H9 (cell line): ENCODE measurements around the gene GIT2. TPM values are rescaled to one million over a fixed set of nuclear protein-coding genes. Genes with fewer than 3 reads are reported as not detected.
A peak's percentile ranks its signal among the peaks of the same experiment; 100 is the strongest.

ENCODE experiments used
- DNase-seq: peaks from one replicate; pipeline ENCODE4 v3.0.0-alpha.2; 2017
- H2AFZ ChIP-seq: one replicate; pipeline ENCODE4 v1.6.1; 2013; ENCODE audit warnings: mild to moderate bottlenecking, low read length, control low read depth, moderate library complexity
- H2AK5ac ChIP-seq: 2 replicates; pipeline ENCODE4 v1.6.1; 2013; ENCODE audit warnings: low read length, control low read depth, mixed read lengths; ENCODE audit not compliant: insufficient read length
- H2BK120ac ChIP-seq: one replicate; pipeline ENCODE4 v1.6.1; 2013; ENCODE audit warnings: low read depth, mild to moderate bottlenecking, low read length, control low read depth, inconsistent platforms; ENCODE audit not compliant: poor library complexity, severe bottlenecking
- H2BK12ac ChIP-seq: 2 replicates; pipeline ENCODE4 v1.6.1; 2013; ENCODE audit warnings: low read length, control low read depth, mixed read lengths, low read depth; ENCODE audit not compliant: insufficient read length
- H2BK15ac ChIP-seq: 2 replicates; pipeline ENCODE4 v1.6.1; 2013; ENCODE audit warnings: low read depth, low read length, control low read depth
- H2BK20ac ChIP-seq: one replicate; pipeline ENCODE4 v1.6.1; 2013; ENCODE audit warnings: low read depth, mild to moderate bottlenecking, low read length, control low read depth, inconsistent platforms; ENCODE audit not compliant: poor library complexity, severe bottlenecking
- H2BK5ac ChIP-seq: 2 replicates; pipeline ENCODE4 v1.6.1; 2013; ENCODE audit warnings: low read length, control low read depth, mixed read lengths; ENCODE audit not compliant: insufficient read length
- H3K14ac ChIP-seq: 2 replicates; pipeline ENCODE4 v1.6.1; 2013; ENCODE audit warnings: low read length, control low read depth; ENCODE audit not compliant: insufficient read depth
- H3K18ac ChIP-seq: 2 replicates; pipeline ENCODE4 v1.6.1; 2013; ENCODE audit warnings: low read depth, mild to moderate bottlenecking, mixed read lengths, low read length, control low read depth; ENCODE audit not compliant: insufficient read length
- H3K23ac ChIP-seq: 2 replicates; pipeline ENCODE4 v1.6.1; 2013; ENCODE audit warnings: low read length, control low read depth, mixed read lengths, low read depth; ENCODE audit not compliant: insufficient read length
- H3K23me2 ChIP-seq: 2 replicates; pipeline ENCODE4 v1.6.1; 2013; ENCODE audit warnings: low read depth, mild to moderate bottlenecking, mixed read lengths, low read length, control low read depth; ENCODE audit not compliant: insufficient read length, poor library complexity, severe bottlenecking
- H3K27ac ChIP-seq: 2 replicates; pipeline ENCODE4 v1.5.1; 2013; ENCODE audit warnings: low read length, control low read depth, mixed read lengths, low read depth; ENCODE audit not compliant: insufficient read length
- H3K27me3 ChIP-seq: 2 replicates; pipeline ENCODE4 v1.6.1; 2013; ENCODE audit warnings: low read length, control low read depth, inconsistent platforms; ENCODE audit not compliant: insufficient read depth
- H3K4ac ChIP-seq: 2 replicates; pipeline ENCODE4 v1.6.1; 2013; ENCODE audit warnings: low read depth, mild to moderate bottlenecking, control low read depth, inconsistent platforms, low read length, moderate library complexity
- H3K4me1 ChIP-seq: 2 replicates; pipeline ENCODE4 v1.6.1; 2013; ENCODE audit warnings: low read length, control low read depth, inconsistent platforms; ENCODE audit not compliant: insufficient read depth
- H3K4me2 ChIP-seq: 2 replicates; pipeline ENCODE4 v1.6.1; 2013; ENCODE audit warnings: low read length, control low read depth, mixed read lengths; ENCODE audit not compliant: insufficient read length, insufficient read depth
- H3K56ac ChIP-seq: 2 replicates; pipeline ENCODE4 v1.6.1; 2013; ENCODE audit warnings: low read depth, mild to moderate bottlenecking, mixed read lengths, low read length, control low read depth; ENCODE audit not compliant: insufficient read length
- H3K79me1 ChIP-seq: 2 replicates; pipeline ENCODE4 v1.6.1; 2013; ENCODE audit warnings: low read depth, mild to moderate bottlenecking, moderate library complexity, low read length, control low read depth, inconsistent platforms; ENCODE audit not compliant: insufficient read depth, poor library complexity, severe bottlenecking
- H3K79me2 ChIP-seq: 2 replicates; pipeline ENCODE4 v1.6.1; 2013; ENCODE audit warnings: low read length, control low read depth, inconsistent platforms; ENCODE audit not compliant: insufficient read depth
- H3K9ac ChIP-seq: 2 replicates; pipeline ENCODE4 v1.6.1; 2013; ENCODE audit warnings: low read length, control low read depth, mixed read lengths; ENCODE audit not compliant: insufficient read length; ENCODE audit errors: extremely low read depth
- H3K9me3 ChIP-seq: one replicate; pipeline ENCODE4 v1.6.1; 2013; ENCODE audit warnings: low read depth, low read length, inconsistent platforms; ENCODE audit not compliant: control insufficient read depth
- H3T11ph ChIP-seq: one replicate; pipeline ENCODE4 v1.6.1; 2013; ENCODE audit warnings: mild to moderate bottlenecking, low read length, control low read depth, inconsistent platforms
- H4K20me1 ChIP-seq: one replicate; pipeline ENCODE4 v1.6.1; 2013; ENCODE audit not compliant: control insufficient read depth, insufficient read length, insufficient read depth
- H4K5ac ChIP-seq: 2 replicates; pipeline ENCODE4 v1.6.1; 2013; ENCODE audit warnings: low read depth, mild to moderate bottlenecking, mixed read lengths, low read length, control low read depth; ENCODE audit not compliant: insufficient read length
- H4K8ac ChIP-seq: replicated peaks from 2 replicates; pipeline ENCODE4 v1.6.1; 2013; ENCODE audit warnings: low read length, control low read depth, mixed read lengths, low read depth; ENCODE audit not compliant: insufficient read length
- H4K91ac ChIP-seq: 2 replicates; pipeline ENCODE4 v1.6.1; 2013; ENCODE audit warnings: low read depth, mild to moderate bottlenecking, moderate library complexity, mixed read lengths, low read length, control low read depth; ENCODE audit not compliant: insufficient read length
- H3K27ac Mint-ChIP-seq, 3 experiments: 2 replicates in 2 of 3; 3 replicates in 1 of 3; pipeline ENCODE4 v1.8.0; 2020 to 2021; ENCODE audit warnings: mixed read lengths in 3 of 3, mild to moderate bottlenecking in 1 of 3, moderate library complexity in 1 of 3
- H3K27me3 Mint-ChIP-seq: 2 replicates; pipeline ENCODE4 v1.8.0; 2021; ENCODE audit warnings: low read depth, mild to moderate bottlenecking, moderate library complexity, mixed read lengths
- H3K36me3 Mint-ChIP-seq, 3 experiments: 2 replicates in 2 of 3; 3 replicates in 1 of 3; pipeline ENCODE4 v1.8.0; 2020 to 2021; ENCODE audit warnings: low read depth in 3 of 3, mixed read lengths in 3 of 3; ENCODE audit not compliant: insufficient read depth in 1 of 3
- H3K4me1 Mint-ChIP-seq, 2 experiments: 2 replicates each; pipeline ENCODE4 v1.8.0; 2020; ENCODE audit warnings: mixed read lengths in 2 of 2
- H3K4me3 Mint-ChIP-seq, 2 experiments: 2 replicates in 1 of 2; 3 replicates in 1 of 2; pipeline ENCODE4 v1.8.0; 2020 to 2021; ENCODE audit warnings: mild to moderate bottlenecking in 2 of 2, mixed read lengths in 2 of 2, moderate library complexity in 1 of 2
- H3K9me3 Mint-ChIP-seq, 2 experiments: 2 replicates in 1 of 2; 3 replicates in 1 of 2; pipeline ENCODE4 v1.8.0; 2020; ENCODE audit warnings: mild to moderate bottlenecking in 2 of 2, mixed read lengths in 2 of 2, moderate library complexity in 1 of 2
- WGBS: extraction: QIAGEN DNeasy Blood & Tissue Kit; methylation state at CpG from one replicate; pipeline ENCODE4 v1.1.7; 2013; ENCODE audit warnings: missing lambda C conversion rate, low lambda C conversion rate, mixed read lengths; ENCODE audit not compliant: insufficient read length; ENCODE audit errors: extremely low coverage; 5-methylcytosine and 5-hydroxymethylcytosine counted together
- total RNA-seq: library from RNA; stranded (reverse); gene quantifications from 2 replicates; pipeline ENCODE4 v1.2.1, GENCODE V29; 2021
- TF ChIP-seq, protein P1 (sequence below): fragments of 200-600 bp; sonication (generic); conservative IDR thresholded peaks from 3 replicates; pipeline ENCODE4 v1.8.0; 2021; ENCODE audit warnings: antibody characterized with exemption, mild to moderate bottlenecking

GIT2 gene
- total RNA-seq, 1 experiment from 2014 or later = 27.0 TPM

DNA sequence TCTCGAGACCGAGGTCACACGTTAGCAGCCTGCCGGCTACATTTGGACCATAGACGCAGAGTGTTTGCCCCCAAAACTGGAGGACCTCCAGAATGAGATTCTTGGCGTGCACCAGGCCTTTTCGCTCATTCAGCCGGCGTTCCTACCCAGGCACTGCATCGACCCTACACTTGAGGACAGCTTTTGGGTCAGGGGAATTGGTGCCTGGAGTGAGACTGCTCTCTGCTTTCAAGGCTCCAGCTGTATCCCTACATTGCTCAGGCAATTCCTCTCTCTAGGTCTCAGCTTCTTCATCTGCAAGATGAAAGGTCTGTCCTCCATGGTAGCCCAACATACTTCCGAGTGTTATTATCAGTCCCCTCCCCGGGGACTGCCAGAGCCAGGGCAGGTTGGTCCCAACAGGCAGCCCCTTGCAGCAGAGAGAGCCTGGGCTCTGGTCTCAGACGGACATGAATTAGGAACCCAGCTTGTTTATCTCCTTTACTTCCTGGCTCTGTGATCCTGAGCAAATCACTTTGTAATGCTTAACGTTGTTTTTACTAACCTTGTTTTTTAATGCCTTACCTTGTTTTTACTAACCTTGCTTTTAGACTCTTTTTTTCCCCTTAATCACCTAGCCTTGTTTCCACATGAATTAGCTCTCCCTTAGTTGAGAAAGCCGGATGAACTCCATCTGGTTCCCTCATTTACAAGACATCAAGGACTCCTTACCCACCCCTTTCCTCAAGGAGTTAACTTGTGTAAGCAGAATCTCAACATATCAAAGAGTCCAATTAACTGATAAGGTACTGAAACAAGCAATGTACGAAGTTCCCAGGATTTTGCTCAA is 95.2 kb downstream of the GIT2 start:
- Histone ChIP-seq H3K27ac (no peak overlapping the region), H2BK15ac (no peak overlapping the region), H3K79me1 (no peaks in the 10 kb centered on the region), H3K4me1 (no peaks in the 10 kb centered on the region), H2BK5ac (no peak overlapping the region), H3K18ac (no peak overlapping the region), H4K8ac (no peak overlapping the region), H4K5ac (no peak overlapping the region), H3K4ac (no peak overlapping the region), H3K14ac (0 out of 2 replicates have a peak overlapping the region, but pooled peaks have one; percentile 1), H3K79me2 (no peaks in the 10 kb centered on the region), H2BK20ac (no peak overlapping the region), H3T11ph (no peak overlapping the region), H3K27me3 (peaks cover 61% of the 10 kb centered on the region), H3K9me3 (no peaks in the 10 kb centered on the region), H4K91ac (no peak overlapping the region), H2AK5ac (no peak overlapping the region), H3K4me2 (peak overlapping the region; percentile 69), H4K20me1 (no peaks in the 10 kb centered on the region), H3K23ac (no peak overlapping the region), H2AFZ (no peak overlapping the region), H2BK120ac (no peak overlapping the region), H3K9ac (peak overlapping the region; percentile 53), H2BK12ac (no peak overlapping the region), H3K56ac (no peak overlapping the region), H3K23me2 (peaks cover 13% of the 10 kb centered on the region)
- peak overlapping the region; percentile 14 to 83 (median 20); a peak in 5 of 7 replicates for H3K27ac Mint-ChIP-seq
- H3K4me3 Mint-ChIP-seq = peak overlapping the region; percentile 89 to 94
- peaks cover 96% of the 10 kb centered on the region for H3K27me3 Mint-ChIP-seq
- no peaks in the 10 kb centered on the region; a peak in 1 of 5 replicates for H3K9me3 Mint-ChIP-seq
- peaks cover 18 to 27% (median 25%) of the 10 kb centered on the region in 3 experiments; a peak in 6 of 7 replicates for H3K36me3 Mint-ChIP-seq
- WGBS = no CpG with 5 or more reads among the region's 16 CpGs
- H3K4me1 Mint-ChIP-seq = peaks cover 19 to 20% of the 10 kb centered on the region in 2 experiments
- peak; percentile 68 for DNase-seq
- TF ChIP-seq, protein P1, sequence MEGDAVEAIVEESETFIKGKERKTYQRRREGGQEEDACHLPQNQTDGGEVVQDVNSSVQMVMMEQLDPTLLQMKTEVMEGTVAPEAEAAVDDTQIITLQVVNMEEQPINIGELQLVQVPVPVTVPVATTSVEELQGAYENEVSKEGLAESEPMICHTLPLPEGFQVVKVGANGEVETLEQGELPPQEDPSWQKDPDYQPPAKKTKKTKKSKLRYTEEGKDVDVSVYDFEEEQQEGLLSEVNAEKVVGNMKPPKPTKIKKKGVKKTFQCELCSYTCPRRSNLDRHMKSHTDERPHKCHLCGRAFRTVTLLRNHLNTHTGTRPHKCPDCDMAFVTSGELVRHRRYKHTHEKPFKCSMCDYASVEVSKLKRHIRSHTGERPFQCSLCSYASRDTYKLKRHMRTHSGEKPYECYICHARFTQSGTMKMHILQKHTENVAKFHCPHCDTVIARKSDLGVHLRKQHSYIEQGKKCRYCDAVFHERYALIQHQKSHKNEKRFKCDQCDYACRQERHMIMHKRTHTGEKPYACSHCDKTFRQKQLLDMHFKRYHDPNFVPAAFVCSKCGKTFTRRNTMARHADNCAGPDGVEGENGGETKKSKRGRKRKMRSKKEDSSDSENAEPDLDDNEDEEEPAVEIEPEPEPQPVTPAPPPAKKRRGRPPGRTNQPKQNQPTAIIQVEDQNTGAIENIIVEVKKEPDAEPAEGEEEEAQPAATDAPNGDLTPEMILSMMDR = no peak
